Transverse colon (tissue), 4 donors: ENCODE measurements around the gene GOLGA2. TPM values are rescaled to one million over a fixed set of nuclear protein-coding genes. Genes with fewer than 3 reads are reported as not detected.

Experiments
- DNase-seq: peaks from one replicate; pipeline ENCODE4 v3.0.0-alpha.2; 2019
- H3K27ac ChIP-seq, 4 donors: fragments of 200-600 bp; sonication (generic); 2 replicates each; pipeline ENCODE4 v1.5.1; 2016 to 2018; ENCODE audit warnings: inconsistent platforms in 4 of 4
- H3K27me3 ChIP-seq: fragments of 200-600 bp; sonication (generic); 2 replicates; pipeline ENCODE4 v1.5.1; 2017; ENCODE audit warnings: inconsistent platforms
- H3K36me3 ChIP-seq, 4 donors: fragments of 200-600 bp; sonication (generic); 2 replicates each; pipeline ENCODE4 v1.5.1; 2017 to 2019; ENCODE audit warnings: inconsistent platforms in 4 of 4
- H3K4me1 ChIP-seq, 4 donors: fragments of 200-600 bp; sonication (generic); 2 replicates each; pipeline ENCODE4 v1.5.1; 2017 to 2020; ENCODE audit warnings: inconsistent platforms in 4 of 4
- H3K4me3 ChIP-seq, 4 donors: fragments of 200-600 bp; sonication (generic); 1 replicate in 1 of 4; 2 replicates in 3 of 4; pipeline versions ENCODE4 v1.5.1 to v1.6.1; 2017 to 2019; ENCODE audit warnings: inconsistent platforms in 4 of 4
- H3K9me3 ChIP-seq, 2 donors: fragments of 200-600 bp; sonication (generic); 2 replicates each; pipeline ENCODE4 v1.5.1; 2017 to 2019; ENCODE audit warnings: inconsistent platforms in 2 of 2
- CTCF ChIP-seq, 5 experiments: fragments of 200-600 bp in 3 of 5; fragments of 450-650 bp in 2 of 5; sonication (generic) in 3 of 5; IDR thresholded peaks; 1 replicate in 2 of 5; 2 replicates in 3 of 5; pipeline ENCODE4 v1.5.1; 2016 to 2017; ENCODE audit warnings: antibody characterized with exemption in 5 of 5, inconsistent platforms in 3 of 5, mild to moderate bottlenecking in 2 of 5, moderate library complexity in 1 of 5
- EP300 ChIP-seq: sonication (generic); formaldehyde crosslinking; IDR thresholded peaks from one replicate; pipeline ENCODE4 v1.6.1; 2017; ENCODE audit warnings: antibody characterized with exemption, low read depth
- POLR2A ChIP-seq: fragments of 450-650 bp; IDR thresholded peaks from one replicate; pipeline ENCODE4 v1.6.1; 2016; ENCODE audit warnings: antibody characterized with exemption, mild to moderate bottlenecking, moderate library complexity
- POLR2AphosphoS5 ChIP-seq, 3 donors: sonication (generic); formaldehyde crosslinking; IDR thresholded peaks; one replicate each; pipeline ENCODE4 v1.6.1; 2016; ENCODE audit warnings: antibody characterized with exemption in 3 of 3
- WGBS, 2 donors: methylation state at CpG; one replicate each; pipeline ENCODE4 v1.1.5; 2018; ENCODE audit warnings: low coverage in 1 of 2; 5-methylcytosine and 5-hydroxymethylcytosine counted together
- in situ Hi-C, 4 donors: fragments of 200-750 bp; cut with MboI; loops; one replicate each; pipeline versions ENCODE4 v1.15.0 to v1.15.1; 2017; ENCODE audit warnings: low sequenced_read_pairs in 3 of 4, low pct_ligation_motif_present in 1 of 4, low pct_unique_long_range_greater_than_20kb in 1 of 4
- intact Hi-C: fragments of 100-400 bp; cut with DNase I; formaldehyde crosslinking; loops from one replicate; pipeline ENCODE4 v1.15.1; 2023; ENCODE audit warnings: low total_unique reads
- total RNA-seq, 4 donors: library from RNA; depleted of rRNA; stranded (reverse); fragments of >200 nt; gene quantifications; one replicate each; pipeline ENCODE4 v1.1.0, GENCODE V29; 2016

The GOLGA2 gene
- total RNA-seq, 4 donors from 2014 or later = 69.9 to 206 (median 75.5) TPM

GRCh38 chr9:128294142-128294541, 18.3 kb upstream of the GOLGA2 start:
- no peaks in the 10 kb centered on the region for H3K36me3 ChIP-seq
- TF ChIP-seq CTCF (IDR thresholded peaks at IDR 0.05) (no peak), POLR2AphosphoS5 (IDR thresholded peaks at IDR 0.05) (no peak), POLR2A (no peak), EP300 (no peak)
- H3K9me3 ChIP-seq = no peaks in the 10 kb centered on the region
- DNase-seq = no peak
- no peak overlapping the region for H3K27ac ChIP-seq
- H3K4me1 ChIP-seq = peaks cover 10 to 27% (median 21%) of the 10 kb centered on the region in 4 donors
- WGBS, 2 donors = 76% methylated on average over 4 of the region's 4 CpGs; no CpG with 5 or more reads in 1 of the 2 donors
- in situ Hi-C loops = no loop called here
- intact Hi-C loops = no loop called here
- H3K4me3 ChIP-seq = no peak overlapping the region
- H3K27me3 ChIP-seq = no peaks in the 10 kb centered on the region

- H3K27me3 ChIP-seq = no peaks in the 10 kb centered on the region
- no peaks in the 10 kb centered on the region for H3K9me3 ChIP-seq
- peaks cover 10 to 22% (median 20%) of the 10 kb centered on the region in 4 donors for H3K4me1 ChIP-seq
- no peak overlapping the region for H3K27ac ChIP-seq
- H3K4me3 ChIP-seq = no peak overlapping the region
- in situ Hi-C loops = no loop called here
- DNase-seq = no peak
- 89 to 100% methylated on average over 2 to 4 of the region's 4 CpGs for WGBS, 2 donors
- H3K36me3 ChIP-seq = no peaks in the 10 kb centered on the region
- intact Hi-C loops = no loop called here
- TF ChIP-seq POLR2AphosphoS5 (IDR thresholded peaks at IDR 0.05) (no peak), POLR2A (no peak), CTCF (IDR thresholded peaks at IDR 0.05) (no peak), EP300 (no peak)
Measured at GRCh38 chr9:128293091-128293490, 17.3 kb upstream of the GOLGA2 start.

GRCh38 chr9:128292009-128292408, 16.2 kb upstream of the GOLGA2 start:
- DNase-seq = no peak
- peaks cover 10 to 18% (median 16%) of the 10 kb centered on the region in 4 donors for H3K4me1 ChIP-seq
- H3K4me3 ChIP-seq = no peak overlapping the region
- in situ Hi-C loops = no loop called here
- no peak overlapping the region for H3K27ac ChIP-seq
- TF ChIP-seq EP300 (no peak), POLR2A (no peak), POLR2AphosphoS5 (IDR thresholded peaks at IDR 0.05) (no peak), CTCF (IDR thresholded peaks at IDR 0.05) (no peak)
- 85 to 100% methylated on average over 2 to 3 of the region's 3 CpGs for WGBS, 2 donors
- H3K36me3 ChIP-seq = no peaks in the 10 kb centered on the region
- intact Hi-C loops = no loop called here
- no peaks in the 10 kb centered on the region for H3K9me3 ChIP-seq
- no peaks in the 10 kb centered on the region for H3K27me3 ChIP-seq

GRCh38 chr9:128288273-128289004, 12.6 kb upstream of the GOLGA2 start:
- Histone ChIP-seq H3K9me3 (no peaks in the 10 kb centered on the region), H3K4me1 (no peaks in the 10 kb centered on the region), H3K36me3 (peaks cover 0 to 8% (median 0%) of the 10 kb centered on the region in 4 donors), H3K27ac (no peak overlapping the region), H3K27me3 (no peaks in the 10 kb centered on the region), H3K4me3 (no peak overlapping the region)
- DNase-seq = no peak
- intact Hi-C loops (loop anchor here (5.0 kb wide), 1 partner anchor 54 kb away; the partner anchor contains the start of gene SLC27A4), in situ Hi-C loops (no loop called here)
- WGBS, 2 donors = 81 to 89% methylated on average over 5 to 11 of the region's 11 CpGs
- TF ChIP-seq POLR2A = no peak
- TF ChIP-seq CTCF (IDR thresholded peaks at IDR 0.05) = no peak
- no peak for TF ChIP-seq EP300
- TF ChIP-seq POLR2AphosphoS5 (IDR thresholded peaks at IDR 0.05) = no peak
